ENCODE results near the gene MBNL3.
"Not testable (repeated sequence)": the region's sequence is repeated elsewhere in the genome, so short reads cannot be mapped to it uniquely, and the experiment has no call there.

MBNL3 gene

GRCh38 chrX:132367984-132368383, 120.9 kb downstream of the MBNL3 start:
- DNase-seq, result no peak

- no peak for DNase-seq
These were observed 121.5 kb downstream of the MBNL3 start for GRCh38 chrX:132367314-132367713.

GRCh38 chrX:132365490-132365889, 123.3 kb downstream of the MBNL3 start:
- no peak for DNase-seq

- no peak for DNase-seq
These were observed 124.5 kb downstream of the MBNL3 start for GRCh38 chrX:132364313-132364712.

- no peak for DNase-seq
These were observed 135.4 kb downstream of the MBNL3 start for GRCh38 chrX:132353430-132353829.

- no peak for DNase-seq
These were observed 152.7 kb downstream of the MBNL3 start for GRCh38 chrX:132336172-132336571.

GRCh38 chrX:132333351-132333750, 155.5 kb downstream of the MBNL3 start:
- DNase-seq, result no peak

- no peak for DNase-seq
These were observed 157.3 kb downstream of the MBNL3 start for GRCh38 chrX:132331532-132331931.

GRCh38 chrX:132331000-132331399, 157.8 kb downstream of the MBNL3 start:
- no peak for DNase-seq

- no peak for DNase-seq
These were observed 158.6 kb downstream of the MBNL3 start for GRCh38 chrX:132330156-132330729.

GRCh38 chrX:132326960-132327359, 161.9 kb downstream of the MBNL3 start:
- DNase-seq, result not testable (repeated sequence)
